ENCODE measurements around the gene TPST2. TPM values are rescaled to one million over a fixed set of nuclear protein-coding genes. Genes with fewer than 3 reads are reported as not detected.
A peak's percentile ranks its signal among the peaks of the same experiment; 100 is the strongest.

TPST2 gene
- total and polyA plus RNA-seq, 9 of the 15 experiments (the other 6 are each of a cell fraction or from before 2014, with no cell fraction given) = 14.2 to 123 (median 60.1) TPM

DNA sequence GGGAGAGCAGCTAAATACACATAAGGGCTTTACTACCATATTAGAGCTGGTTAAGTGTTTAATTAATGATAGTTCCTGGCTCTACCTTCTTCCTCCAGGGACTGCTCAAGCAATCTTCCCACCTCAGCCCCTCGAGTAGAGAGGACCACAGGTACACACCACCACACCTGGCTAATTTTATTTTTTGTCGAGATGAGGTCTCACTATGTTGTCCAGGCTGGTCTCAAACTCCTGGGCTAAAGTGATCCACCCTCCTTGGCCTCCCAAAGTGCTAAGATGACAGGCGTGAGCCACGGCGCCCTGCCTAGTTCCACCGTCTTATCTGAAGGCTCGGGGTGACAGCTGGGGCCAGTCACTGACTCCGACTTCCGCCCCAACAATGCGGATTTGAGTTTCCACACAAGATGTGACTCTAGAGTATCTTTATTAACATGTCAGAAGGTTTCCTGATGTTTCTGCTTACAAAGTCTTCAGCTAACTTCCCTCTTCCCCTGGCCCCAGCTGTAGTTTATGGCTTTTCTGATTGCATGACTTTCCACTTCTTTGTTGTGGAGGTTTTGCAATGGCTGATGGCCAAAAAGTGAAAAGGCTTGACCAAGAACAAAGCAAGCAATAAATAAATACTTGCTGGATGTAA lies 16.8 kb downstream of the TPST2 start (continued):
- TF ChIP-seq, protein P1, sequence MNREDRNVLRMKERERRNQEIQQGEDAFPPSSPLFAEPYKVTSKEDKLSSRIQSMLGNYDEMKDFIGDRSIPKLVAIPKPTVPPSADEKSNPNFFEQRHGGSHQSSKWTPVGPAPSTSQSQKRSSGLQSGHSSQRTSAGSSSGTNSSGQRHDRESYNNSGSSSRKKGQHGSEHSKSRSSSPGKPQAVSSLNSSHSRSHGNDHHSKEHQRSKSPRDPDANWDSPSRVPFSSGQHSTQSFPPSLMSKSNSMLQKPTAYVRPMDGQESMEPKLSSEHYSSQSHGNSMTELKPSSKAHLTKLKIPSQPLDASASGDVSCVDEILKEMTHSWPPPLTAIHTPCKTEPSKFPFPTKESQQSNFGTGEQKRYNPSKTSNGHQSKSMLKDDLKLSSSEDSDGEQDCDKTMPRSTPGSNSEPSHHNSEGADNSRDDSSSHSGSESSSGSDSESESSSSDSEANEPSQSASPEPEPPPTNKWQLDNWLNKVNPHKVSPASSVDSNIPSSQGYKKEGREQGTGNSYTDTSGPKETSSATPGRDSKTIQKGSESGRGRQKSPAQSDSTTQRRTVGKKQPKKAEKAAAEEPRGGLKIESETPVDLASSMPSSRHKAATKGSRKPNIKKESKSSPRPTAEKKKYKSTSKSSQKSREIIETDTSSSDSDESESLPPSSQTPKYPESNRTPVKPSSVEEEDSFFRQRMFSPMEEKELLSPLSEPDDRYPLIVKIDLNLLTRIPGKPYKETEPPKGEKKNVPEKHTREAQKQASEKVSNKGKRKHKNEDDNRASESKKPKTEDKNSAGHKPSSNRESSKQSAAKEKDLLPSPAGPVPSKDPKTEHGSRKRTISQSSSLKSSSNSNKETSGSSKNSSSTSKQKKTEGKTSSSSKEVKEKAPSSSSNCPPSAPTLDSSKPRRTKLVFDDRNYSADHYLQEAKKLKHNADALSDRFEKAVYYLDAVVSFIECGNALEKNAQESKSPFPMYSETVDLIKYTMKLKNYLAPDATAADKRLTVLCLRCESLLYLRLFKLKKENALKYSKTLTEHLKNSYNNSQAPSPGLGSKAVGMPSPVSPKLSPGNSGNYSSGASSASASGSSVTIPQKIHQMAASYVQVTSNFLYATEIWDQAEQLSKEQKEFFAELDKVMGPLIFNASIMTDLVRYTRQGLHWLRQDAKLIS (CRISPR knock-in tag; IDR thresholded peaks at IDR 0.05) = no peak
- no peak for TF ChIP-seq TRIM28 (IDR thresholded peaks at IDR 0.05)
- peak; percentile 74 for TF ChIP-seq SPI1 (IDR thresholded peaks at IDR 0.05; ENCODE audit: borderline replicate concordance, low read depth, low read length)
- no peak for TF ChIP-seq CAMTA2 (CRISPR knock-in tag; conservative IDR thresholded peaks at IDR 0.05)
- TF ChIP-seq NR2C1 (IDR thresholded peaks at IDR 0.05) = no peak
- no peak for TF ChIP-seq NR2C1 (tag; IDR thresholded peaks at IDR 0.05)
- no peak for TF ChIP-seq KLF10 (CRISPR knock-in tag; IDR thresholded peaks at IDR 0.05)
- TF ChIP-seq NONO (IDR thresholded peaks at IDR 0.05; ENCODE audit: low read depth in 2 of 2, low read length in 1 of 2) = no peak
- TF ChIP-seq ZNF766 (CRISPR knock-in tag; conservative IDR thresholded peaks at IDR 0.05) = peak; percentile 85
- TF ChIP-seq NKRF (IDR thresholded peaks at IDR 0.05; ENCODE audit: borderline replicate concordance) = peak; percentile 53; the same call in 1 of the 2 replicates
- no peak for TF ChIP-seq ZNF133 (CRISPR knock-in tag; IDR thresholded peaks at IDR 0.05)
- no peak for TF ChIP-seq RBM14 (IDR thresholded peaks at IDR 0.05; ENCODE audit: borderline replicate concordance, insufficient read depth, low read depth, low read length)
- TF ChIP-seq NRF1 (conservative IDR thresholded peaks at IDR 0.05 in 1 of 2, IDR thresholded peaks at IDR 0.05 in 1 of 2) = 0 out of 4 replicates have a peak, but pooled peaks have one; percentile 10 to 32
- TF ChIP-seq CEBPG (CRISPR knock-in tag; IDR thresholded peaks at IDR 0.05) = no peak; the same call in 1 of the 2 replicates
- TF ChIP-seq CEBPG (tag; conservative IDR thresholded peaks at IDR 0.05 in 1 of 2, IDR thresholded peaks at IDR 0.05 in 1 of 2) = no peak
- TF ChIP-seq HCFC1 (IDR thresholded peaks at IDR 0.05; ENCODE audit: low read depth, low read length) = no peak
- TF ChIP-seq BACH1 (tag; IDR thresholded peaks at IDR 0.05) = no peak
- TF ChIP-seq NCOR1 (IDR thresholded peaks at IDR 0.05) = peak; percentile 48; the same call in 1 of the 2 replicates
- no peak for TF ChIP-seq SMARCE1 (IDR thresholded peaks at IDR 0.05)
- no peak for TF ChIP-seq SREBF2 (CRISPR knock-in tag; IDR thresholded peaks at IDR 0.05)
